ENCODE measurements around the gene SPOCD1.

Gene SPOCD1

GRCh38 chr1:31769720-31770390 lies 46.0 kb downstream of the SPOCD1 start:
- DNase-seq: peak; percentile 22

- no peak for DNase-seq
These were observed 46.7 kb downstream of the SPOCD1 start for GRCh38 chr1:31768939-31769704.

- no peak for DNase-seq
These were observed 47.4 kb downstream of the SPOCD1 start for GRCh38 chr1:31768407-31768907.

GRCh38 chr1:31767225-31767624 lies 48.6 kb downstream of the SPOCD1 start:
- no peak for DNase-seq

- DNase-seq: no peak
These were observed 50.3 kb downstream of the SPOCD1 start for GRCh38 chr1:31765516-31765915.

- DNase-seq: no peak
These were observed 50.8 kb downstream of the SPOCD1 start for GRCh38 chr1:31765041-31765467.

- peak; percentile 72 for DNase-seq
These were observed 51.3 kb downstream of the SPOCD1 start, which contains the start of gene ADGRB2 for GRCh38 chr1:31764312-31765040. Gene ADGRB2 (minus strand): TSS chr1:31764340. CDS start chr1:31757221, 7,119 bp downstream.

GRCh38 chr1:31763671-31764311 lies 52.0 kb downstream of the SPOCD1 start:
- DNase-seq: no peak

GRCh38 chr1:31762726-31763670 lies 52.8 kb downstream of the SPOCD1 start:
- peak; percentile 92 for DNase-seq

GRCh38 chr1:31762323-31762722 lies 53.5 kb downstream of the SPOCD1 start:
- DNase-seq: no peak

- no peak for DNase-seq
These were observed 53.9 kb downstream of the SPOCD1 start for GRCh38 chr1:31761883-31762282.

GRCh38 chr1:31760471-31761470 lies 55.1 kb downstream of the SPOCD1 start:
- peak; percentile 84 for DNase-seq

- DNase-seq: peak; percentile 56
These were observed 56.4 kb downstream of the SPOCD1 start for GRCh38 chr1:31759298-31760023.

- DNase-seq: peak; percentile 66
These were observed 57.0 kb downstream of the SPOCD1 start for GRCh38 chr1:31758823-31759222.

- DNase-seq: no peak
These were observed 57.8 kb downstream of the SPOCD1 start for GRCh38 chr1:31757989-31758388.

GRCh38 chr1:31757204-31757679 lies 58.6 kb downstream of the SPOCD1 start:
- DNase-seq: no peak

GRCh38 chr1:31756578-31756977 lies 59.2 kb downstream of the SPOCD1 start:
- no peak for DNase-seq

GRCh38 chr1:31755850-31756492 lies 59.9 kb downstream of the SPOCD1 start:
- DNase-seq: no peak

- DNase-seq: no peak
These were observed 60.6 kb downstream of the SPOCD1 start for GRCh38 chr1:31755197-31755611.

Measured in retina (tissue), 1 donor.